NCI-H2107 treated with DMSO at 0.1 percent for 48 hours (cell line): ENCODE data around the gene XAGE3.
"Not testable (repeated sequence)": the region's sequence is repeated elsewhere in the genome, so short reads cannot be mapped to it uniquely, and the experiment has no call there.

Experiments
- DNase-seq: peaks from one replicate; lab custom pipeline; 2025; ENCODE audit not compliant: unreplicated experiment; lab: John Stamatoyannopoulos, UW

The XAGE3 gene

GRCh38 chrX:52843619-52844018 is 24.3 kb downstream of the XAGE3 start:
- DNase-seq: not testable (repeated sequence)

- DNase-seq: no peak
Observed at GRCh38 chrX:52839137-52839536, 28.7 kb downstream of the XAGE3 start.

- DNase-seq: no peak
Observed at GRCh38 chrX:52830551-52830950, 37.3 kb downstream of the XAGE3 start.

- DNase-seq: no peak
Observed at GRCh38 chrX:52824608-52825007, 43.3 kb downstream of the XAGE3 start.

GRCh38 chrX:52821079-52821760 is 46.7 kb downstream of the XAGE3 start:
- no peak for DNase-seq

- DNase-seq: no peak
Observed at GRCh38 chrX:52819788-52820187, 48.1 kb downstream of the XAGE3 start.
